HepG2 (cell line): ENCODE measurements around the gene NELFB. TPM values are rescaled to one million over a fixed set of nuclear protein-coding genes. Genes with fewer than 3 reads are reported as not detected.
A peak's percentile ranks its signal among the peaks of the same experiment; 100 is the strongest.

ENCODE experiments used
- BRCA1 ChIP-seq: sonication (generic); formaldehyde crosslinking; IDR thresholded peaks from 2 replicates; pipeline ENCODE4 v1.4.0; 2020; ENCODE audit warnings: missing genetic modification reagents
- E2F2 ChIP-seq: sonication (generic); formaldehyde crosslinking; IDR thresholded peaks from 2 replicates; pipeline ENCODE4 v1.4.0; 2020; ENCODE audit warnings: missing genetic modification reagents, borderline replicate concordance
- HIVEP1 ChIP-seq: sonication (generic); formaldehyde crosslinking; IDR thresholded peaks from 2 replicates; pipeline ENCODE4 v1.4.0; 2020; ENCODE audit warnings: mild to moderate bottlenecking, missing genetic modification reagents
- HNRNPL ChIP-seq: fragments of 200-400 bp; formaldehyde crosslinking; IDR thresholded peaks from 2 replicates; pipeline ENCODE4 v1.6.1; 2017; ENCODE audit warnings: mild to moderate bottlenecking, low read depth, low read length
- IKZF4 ChIP-seq: sonication (generic); formaldehyde crosslinking; IDR thresholded peaks from 2 replicates; pipeline ENCODE4 v1.5.1; 2020; ENCODE audit warnings: borderline replicate concordance, mild to moderate bottlenecking, low read depth, missing genetic modification reagents; ENCODE audit errors: not compliant biosample characterization
- NCOA5 ChIP-seq: sonication (generic); formaldehyde crosslinking; IDR thresholded peaks from 2 replicates; pipeline ENCODE4 v1.4.0; 2020; ENCODE audit warnings: missing genetic modification reagents
- SETDB1 ChIP-seq: sonication (generic); formaldehyde crosslinking; IDR thresholded peaks from 2 replicates; pipeline ENCODE4 v1.5.1; 2020; ENCODE audit warnings: missing genetic modification reagents, mild to moderate bottlenecking, borderline replicate concordance
- ZC3H13 ChIP-seq: sonication (generic); formaldehyde crosslinking; IDR thresholded peaks from 2 replicates; pipeline ENCODE4 v1.8.1; 2023; ENCODE audit warnings: mild to moderate bottlenecking, missing genetic modification reagents, moderate library complexity
- ZIK1 ChIP-seq: sonication (generic); formaldehyde crosslinking; IDR thresholded peaks from 2 replicates; pipeline ENCODE4 v1.5.0; 2020; ENCODE audit warnings: mild to moderate bottlenecking, low read depth, missing genetic modification reagents, borderline replicate concordance
- ZNF205 ChIP-seq: IDR thresholded peaks from 2 replicates; pipeline ENCODE4 v1.6.1; 2018; ENCODE audit warnings: missing biosample characterization, missing genetic modification reagents
- ZNF407 ChIP-seq: sonication (generic); formaldehyde crosslinking; IDR thresholded peaks from one replicate; pipeline ENCODE4 v1.5.1; 2020; ENCODE audit warnings: mild to moderate bottlenecking, missing genetic modification reagents; ENCODE audit errors: not compliant biosample characterization
- ZNF710 ChIP-seq: sonication (generic); formaldehyde crosslinking; IDR thresholded peaks from 2 replicates; pipeline ENCODE4 v1.5.0; 2020; ENCODE audit warnings: mild to moderate bottlenecking, missing genetic modification reagents, borderline replicate concordance
- ZNF768 ChIP-seq: sonication (generic); formaldehyde crosslinking; IDR thresholded peaks from 2 replicates; pipeline ENCODE4 v1.4.0; 2020; ENCODE audit warnings: missing genetic modification reagents
- polyA plus RNA-seq, 8 experiments: library from polyadenylated mRNA; depleted of rRNA in 3 of 8; stranded (reverse) in 7 of 8; unstranded in 1 of 8; fragments of >200 nt; fragmentation: Illumina TruSeq in 4 of 8; extraction: Trizol in 4 of 8; gene quantifications; 2 replicates each; pipeline versions ENCODE4 v1.2.1 to v1.2.3, GENCODE V29; 2011 to 2016; ENCODE audit warnings: low read depth in 4 of 8, missing spikeins in 1 of 8, mixed read lengths in 1 of 8; ENCODE audit not compliant: insufficient read depth in 1 of 8
- total RNA-seq, 5 experiments: library from RNA; depleted of rRNA; stranded (reverse); fragments of >200 nt; fragmentation: Illumina TruSeq; extraction: Trizol; gene quantifications; 2 replicates each; pipeline ENCODE4 v1.2.3, GENCODE V29; 2016; ENCODE audit warnings: low read depth in 1 of 5

NELFB gene
- total and polyA plus RNA-seq, 2 of the 13 experiments (the other 11 are each of a cell fraction or from before 2014, with no cell fraction given) = 26.5 to 45.8 TPM

- TF ChIP-seq ZNF407 (no peak), SETDB1 (CRISPR knock-in tag) (no peak), ZC3H13 (CRISPR knock-in tag) (peak; percentile 54; the same call in 1 of the 2 replicates), ZIK1 (CRISPR knock-in tag) (no peak), ZNF710 (CRISPR knock-in tag) (0 out of 2 replicates have a peak, but pooled peaks have one; percentile 45), BRCA1 (CRISPR knock-in tag) (no peak), HIVEP1 (peak; percentile 74; the same call in 1 of the 2 replicates), HNRNPL (no peak), IKZF4 (CRISPR knock-in tag) (no peak), NCOA5 (CRISPR knock-in tag) (no peak), ZNF205 (no peak), ZNF768 (CRISPR knock-in tag) (peak; percentile 29; the same call in 1 of the 2 replicates), E2F2 (CRISPR knock-in tag) (no peak)
Measured at GRCh38 chr9:137253717-137254623, 1.2 kb upstream of the NELFB start (continued).
